Activated T-helper 1 cell treated with anti-CD3 and anti-CD28 coated beads, Interleukin-12 subunit alpha, Interleukin-12 subunit beta, Interleukin-2, Interleukin-4 antibody, amounts not matched to agents 30 ng/mL and 10 ng/mL and 1 ng/mL, durations not matched to agents 14 hours and 24 hours and 36 hours (primary cell): ENCODE results near the gene KCNN2. TPM values are rescaled to one million over a fixed set of nuclear protein-coding genes. Genes with fewer than 3 reads are reported as not detected.

Source experiments
- DNase-seq: peaks from one replicate; pipeline ENCODE4 v3.0.0; 2021; ENCODE audit warnings: low spot score
- H3K27ac Mint-ChIP-seq: one replicate; pipeline ENCODE4 v1.8.0; 2021; ENCODE audit warnings: mild to moderate bottlenecking, mixed read lengths
- H3K27me3 Mint-ChIP-seq: one replicate; pipeline ENCODE4 v1.8.0; 2022; ENCODE audit warnings: mild to moderate bottlenecking, moderate library complexity, mixed read lengths; ENCODE audit not compliant: insufficient read depth
- H3K36me3 Mint-ChIP-seq: one replicate; pipeline ENCODE4 v1.8.0; 2021; ENCODE audit warnings: low read depth, mixed read lengths
- H3K4me1 Mint-ChIP-seq: one replicate; pipeline ENCODE4 v1.8.0; 2021; ENCODE audit warnings: low read depth, mixed read lengths
- H3K4me3 Mint-ChIP-seq: one replicate; pipeline ENCODE4 v1.8.0; 2021; ENCODE audit warnings: mild to moderate bottlenecking, moderate library complexity, mixed read lengths
- H3K9me3 Mint-ChIP-seq: one replicate; pipeline ENCODE4 v1.8.0; 2021; ENCODE audit warnings: mixed read lengths
- intact Hi-C: fragments of 100-400 bp; cut with micrococcal nuclease; formaldehyde crosslinking; loops from one replicate; pipeline ENCODE4 v1.15.1; 2024
- total RNA-seq: library from RNA; stranded (reverse); gene quantifications from 2 replicates; pipeline ENCODE4 v1.2.3, GENCODE V29; 2022

KCNN2 gene
- total RNA-seq, 1 donor from 2014 or later: not detected

GRCh38 chr5:114544561-114544960 is 182.7 kb downstream of the KCNN2 start:
- H3K9me3 Mint-ChIP-seq: no peaks in the 10 kb centered on the region
- H3K4me3 Mint-ChIP-seq: no peak overlapping the region
- no peaks in the 10 kb centered on the region for H3K27me3 Mint-ChIP-seq
- H3K27ac Mint-ChIP-seq: no peak overlapping the region
- no peaks in the 10 kb centered on the region for H3K4me1 Mint-ChIP-seq
- H3K36me3 Mint-ChIP-seq: no peaks in the 10 kb centered on the region
- no peak for DNase-seq
- intact Hi-C loops: no loop called here
